DND-41 (cell line): Measurements from ENCODE around the gene CASD1.

Source experiments
- ATAC-seq: fragments of 200-7000 bp; cut with Tn5 transposase; 3 replicates; pipeline ENCODE4 v1.9.1; 2021; ENCODE audit warnings: low read depth; ENCODE audit not compliant: insufficient read depth
- DNase-seq: peaks from one replicate; pipeline ENCODE4 v3.0.0-alpha.2; 2020
- H2AFZ ChIP-seq: 2 replicates; pipeline ENCODE4 v1.6.0; 2012; ENCODE audit warnings: low read depth, low read length
- H3K27ac ChIP-seq: 2 replicates; pipeline ENCODE4 v1.5.1; 2012; ENCODE audit warnings: low read length, inconsistent platforms
- H3K27me3 ChIP-seq: fragments of 200-600 bp; sonication (generic); 2 replicates; pipeline ENCODE4 v1.6.0; 2012; ENCODE audit warnings: low read length, mild to moderate bottlenecking, inconsistent platforms; ENCODE audit not compliant: insufficient read depth, poor library complexity
- H3K36me3 ChIP-seq: 2 replicates; pipeline ENCODE4 v1.5.1; 2012; ENCODE audit warnings: low read length, inconsistent platforms; ENCODE audit not compliant: insufficient read depth
- H3K4me1 ChIP-seq: 2 replicates; pipeline ENCODE4 v1.5.1; 2012; ENCODE audit warnings: mild to moderate bottlenecking, low read length; ENCODE audit not compliant: insufficient read depth
- H3K4me2 ChIP-seq: 2 replicates; pipeline ENCODE4 v1.6.0; 2012; ENCODE audit warnings: mild to moderate bottlenecking, moderate library complexity, low read length, inconsistent platforms; ENCODE audit not compliant: insufficient read depth
- H3K4me3 ChIP-seq, 2 experiments: fragments of 200-600 bp in 1 of 2; shearing (Covaris generic) in 1 of 2; 2 replicates each; pipeline ENCODE4 v1.5.1; 2012 to 2016; ENCODE audit warnings: inconsistent platforms in 2 of 2, low read length in 2 of 2, mild to moderate bottlenecking in 2 of 2, low read depth in 1 of 2, moderate library complexity in 1 of 2
- H3K79me2 ChIP-seq: 2 replicates; pipeline ENCODE4 v1.6.0; 2012; ENCODE audit warnings: low read length, inconsistent platforms; ENCODE audit not compliant: insufficient read depth
- H3K9ac ChIP-seq: 2 replicates; pipeline ENCODE4 v1.6.0; 2012; ENCODE audit warnings: low read depth, mild to moderate bottlenecking, inconsistent platforms, low read length, moderate library complexity
- H3K9me3 ChIP-seq: 2 replicates; pipeline ENCODE4 v1.5.1; 2012; ENCODE audit warnings: low read length, moderate library complexity, mild to moderate bottlenecking, inconsistent platforms; ENCODE audit not compliant: insufficient read depth, severe bottlenecking
- H4K20me1 ChIP-seq: 2 replicates; pipeline ENCODE4 v1.6.0; 2012; ENCODE audit warnings: low read length; ENCODE audit not compliant: insufficient read depth
- CTCF ChIP-seq: IDR thresholded peaks from 2 replicates; pipeline ENCODE4 v1.5.1; 2012; ENCODE audit warnings: borderline replicate concordance, low read length, moderate library complexity, mild to moderate bottlenecking; ENCODE audit not compliant: poor library complexity, severe bottlenecking; ENCODE audit errors: extremely low read depth
- EZH2 ChIP-seq: IDR thresholded peaks from 3 replicates; pipeline ENCODE4 v1.6.1; 2012; ENCODE audit warnings: borderline replicate concordance, low read depth, mild to moderate bottlenecking, moderate library complexity, low read length, inconsistent platforms; ENCODE audit not compliant: severe bottlenecking

Gene CASD1

GRCh38 chr7:94565247-94565894 is 55.8 kb downstream of the CASD1 start:
- no peaks in the 10 kb centered on the region for H3K9me3 ChIP-seq
- no peaks in the 10 kb centered on the region for H4K20me1 ChIP-seq
- no peaks in the 10 kb centered on the region for H3K27me3 ChIP-seq
- H3K4me3 ChIP-seq, result no peak overlapping the region
- no peak for DNase-seq
- no peak for TF ChIP-seq CTCF
- no peak for TF ChIP-seq EZH2
- H2AFZ ChIP-seq, result no peak overlapping the region
- H3K4me1 ChIP-seq, result no peaks in the 10 kb centered on the region
- no peaks in the 10 kb centered on the region for H3K36me3 ChIP-seq
- no peak overlapping the region for H3K4me2 ChIP-seq
- ATAC-seq, result no peak
- no peak overlapping the region for H3K9ac ChIP-seq
- no peaks in the 10 kb centered on the region for H3K79me2 ChIP-seq
- no peak overlapping the region for H3K27ac ChIP-seq

DNA sequence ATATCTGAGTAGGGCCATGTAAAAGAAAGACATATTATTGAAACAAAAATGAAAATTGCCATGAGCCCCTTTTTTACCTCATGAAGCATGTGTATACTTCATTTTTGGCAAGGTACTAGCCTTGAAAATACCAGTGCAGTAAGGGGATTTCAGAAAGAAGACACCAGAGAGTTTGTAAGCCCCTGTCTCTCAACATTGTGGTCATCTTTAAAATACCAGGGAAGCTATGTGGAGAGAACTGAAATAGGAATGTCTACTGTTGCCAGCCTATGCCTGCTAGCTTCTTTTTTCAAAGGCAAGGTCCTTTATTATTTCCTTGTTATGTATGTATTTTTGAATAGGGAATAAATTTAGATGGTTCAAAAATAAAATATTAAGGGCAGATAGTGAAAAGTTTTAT is 57.8 kb downstream of the CASD1 start:
- Histone ChIP-seq H3K27ac (no peak overlapping the region), H3K9ac (no peak overlapping the region), H4K20me1 (no peaks in the 10 kb centered on the region), H3K4me2 (no peak overlapping the region), H3K79me2 (no peaks in the 10 kb centered on the region), H3K36me3 (no peaks in the 10 kb centered on the region), H3K4me3 (no peak overlapping the region), H3K9me3 (no peaks in the 10 kb centered on the region), H3K27me3 (no peaks in the 10 kb centered on the region), H3K4me1 (no peaks in the 10 kb centered on the region), H2AFZ (no peak overlapping the region)
- DNase-seq (no peak), ATAC-seq (no peak)
- TF ChIP-seq EZH2 (no peak), CTCF (no peak)

- ATAC-seq, result no peak
- no peak overlapping the region for H3K27ac ChIP-seq
- no peaks in the 10 kb centered on the region; the same call in 1 of the 2 replicates for H3K36me3 ChIP-seq
Measured at GRCh38 chr7:94571816-94572215, 62.2 kb downstream of the CASD1 start.

More at GRCh38 chr7:94571816-94572215, 62.2 kb downstream of the CASD1 start:
- TF ChIP-seq CTCF (no peak), EZH2 (no peak)
- no peak overlapping the region for H3K4me2 ChIP-seq
- no peaks in the 10 kb centered on the region for H3K79me2 ChIP-seq
- no peak overlapping the region for H3K9ac ChIP-seq
- no peaks in the 10 kb centered on the region for H4K20me1 ChIP-seq
- no peak overlapping the region for H2AFZ ChIP-seq
- no peaks in the 10 kb centered on the region for H3K4me1 ChIP-seq
- DNase-seq, result no peak
- peaks cover 3% of the 10 kb centered on the region for H3K9me3 ChIP-seq
- H3K27me3 ChIP-seq, result no peaks in the 10 kb centered on the region
- no peak overlapping the region for H3K4me3 ChIP-seq
